GM18861 (cell line): ENCODE results near the gene PTPMT1.

Experiments used
- ATAC-seq: cut with Tn5 transposase; IDR thresholded peaks from one replicate; pipeline ENCODE4 v1.9.1; 2021; ENCODE audit not compliant: unreplicated experiment

Gene PTPMT1

GRCh38 chr11:47605921-47606320 lies 40.5 kb downstream of the PTPMT1 start:
- ATAC-seq = no peak

GRCh38 chr11:47606731-47607130 lies 41.3 kb downstream of the PTPMT1 start:
- ATAC-seq = no peak

GRCh38 chr11:47607380-47607779 lies 42.0 kb downstream of the PTPMT1 start:
- ATAC-seq = no peak

GRCh38 chr11:47609675-47610074 lies 44.3 kb downstream of the PTPMT1 start:
- ATAC-seq = no peak

GRCh38 chr11:47611348-47611794 lies 46.0 kb downstream of the PTPMT1 start:
- ATAC-seq = peak; percentile 87

GRCh38 chr11:47615249-47615648 lies 49.9 kb downstream of the PTPMT1 start:
- no peak for ATAC-seq

GRCh38 chr11:47616726-47617416 lies 51.5 kb downstream of the PTPMT1 start:
- ATAC-seq = no peak

- no peak for ATAC-seq
These were observed 52.0 kb downstream of the PTPMT1 start for GRCh38 chr11:47617417-47617809.

- no peak for ATAC-seq
These were observed 55.5 kb downstream of the PTPMT1 start for GRCh38 chr11:47620836-47621378.
